Liver (tissue), 9 donors: ENCODE measurements around the gene AFF4. TPM values are rescaled to one million over a fixed set of nuclear protein-coding genes. Genes with fewer than 3 reads are reported as not detected.

Source experiments
- DNase-seq: peaks from one replicate; pipeline ENCODE4 v3.0.0-alpha.2; 2017; ENCODE audit warnings: low spot score
- H3K27ac ChIP-seq, 2 donors: one replicate each; pipeline ENCODE4 v1.7.0; 2013; ENCODE audit warnings: inconsistent platforms in 2 of 2, low read length in 2 of 2, control low read depth in 1 of 2, low read depth in 1 of 2, mild to moderate bottlenecking in 1 of 2
- H3K27me3 ChIP-seq, 4 donors: one replicate each; pipeline versions ENCODE4 v1.6.1 to v1.7.0; 2013; ENCODE audit warnings: low read length in 3 of 4, inconsistent platforms in 1 of 4, mild to moderate bottlenecking in 1 of 4, moderate library complexity in 1 of 4; ENCODE audit not compliant: control insufficient read depth in 4 of 4, insufficient read depth in 4 of 4
- H3K36me3 ChIP-seq, 4 donors: one replicate each; pipeline versions ENCODE4 v1.6.1 to v1.7.0; 2013; ENCODE audit warnings: low read length in 3 of 4, mild to moderate bottlenecking in 3 of 4, low read depth in 1 of 4, moderate library complexity in 1 of 4; ENCODE audit not compliant: control insufficient read depth in 4 of 4, insufficient read depth in 3 of 4
- H3K4me1 ChIP-seq, 4 donors: one replicate each; pipeline versions ENCODE4 v1.6.1 to v1.7.0; 2013; ENCODE audit warnings: low read length in 3 of 4, mild to moderate bottlenecking in 3 of 4, moderate library complexity in 1 of 4; ENCODE audit not compliant: control insufficient read depth in 4 of 4, insufficient read depth in 4 of 4
- H3K4me3 ChIP-seq, 3 donors: one replicate each; pipeline versions ENCODE4 v1.6.1 to v1.7.0; 2013; ENCODE audit warnings: low read length in 3 of 3, control low read depth in 1 of 3, low read depth in 1 of 3, mild to moderate bottlenecking in 1 of 3
- H3K9ac ChIP-seq, 2 donors: one replicate each; pipeline ENCODE4 v1.7.0; 2013; ENCODE audit warnings: low read length in 2 of 2, mild to moderate bottlenecking in 2 of 2, moderate library complexity in 2 of 2, control low read depth in 1 of 2, low read depth in 1 of 2
- H3K9me3 ChIP-seq, 4 donors: one replicate each; pipeline versions ENCODE4 v1.6.1 to v1.7.0; 2013; ENCODE audit warnings: low read length in 3 of 4; ENCODE audit not compliant: control insufficient read depth in 4 of 4
- EGR1 ChIP-seq, 2 donors: IDR thresholded peaks; 2 replicates each; pipeline ENCODE4 v1.6.1; 2016 to 2018; ENCODE audit warnings: antibody characterized with exemption in 2 of 2, low read depth in 2 of 2
- FOXA1 ChIP-seq: IDR thresholded peaks from 2 replicates; pipeline ENCODE4 v1.6.1; 2016; ENCODE audit warnings: antibody characterized with exemption
- FOXA2 ChIP-seq: IDR thresholded peaks from 2 replicates; pipeline ENCODE4 v1.6.1; 2016; ENCODE audit warnings: antibody characterized with exemption
- GABPA ChIP-seq, 2 donors: IDR thresholded peaks in 1 of 2; conservative IDR thresholded peaks in 1 of 2; 2 replicates each; pipeline ENCODE4 v1.6.1; 2016; ENCODE audit warnings: antibody characterized with exemption in 2 of 2, mild to moderate bottlenecking in 1 of 2, moderate library complexity in 1 of 2
- HNF4A ChIP-seq, 2 donors: conservative IDR thresholded peaks; 2 replicates each; pipeline ENCODE4 v1.6.1; 2016; ENCODE audit warnings: antibody characterized with exemption in 2 of 2, mild to moderate bottlenecking in 2 of 2
- HNF4G ChIP-seq: IDR thresholded peaks from 2 replicates; pipeline ENCODE4 v1.6.1; 2016; ENCODE audit warnings: antibody characterized with exemption
- JUND ChIP-seq, 2 donors: IDR thresholded peaks; 2 replicates each; pipeline ENCODE4 v1.6.1; 2016; ENCODE audit warnings: antibody characterized with exemption in 2 of 2
- NR2F2 ChIP-seq: IDR thresholded peaks from 2 replicates; pipeline ENCODE4 v1.6.1; 2016; ENCODE audit warnings: antibody characterized with exemption
- RAD21 ChIP-seq, 2 donors: IDR thresholded peaks; 2 replicates each; pipeline ENCODE4 v1.6.1; 2016; ENCODE audit warnings: antibody characterized with exemption in 2 of 2, mild to moderate bottlenecking in 2 of 2
- RXRA ChIP-seq, 2 donors: IDR thresholded peaks; 2 replicates each; pipeline ENCODE4 v1.6.1; 2017 to 2018; ENCODE audit warnings: antibody characterized with exemption in 2 of 2, mild to moderate bottlenecking in 1 of 2
- SP1 ChIP-seq: IDR thresholded peaks from 2 replicates; pipeline ENCODE4 v1.6.1; 2018; ENCODE audit warnings: antibody characterized with exemption, mild to moderate bottlenecking
- TAF1 ChIP-seq: conservative IDR thresholded peaks from 2 replicates; pipeline ENCODE4 v1.6.1; 2016; ENCODE audit warnings: antibody characterized with exemption, mild to moderate bottlenecking
- YY1 ChIP-seq: IDR thresholded peaks from 2 replicates; pipeline ENCODE4 v1.6.1; 2016; ENCODE audit warnings: antibody characterized with exemption, mild to moderate bottlenecking
- WGBS: extraction: QIAGEN DNeasy Blood & Tissue Kit; methylation state at CpG from one replicate; pipeline ENCODE4 v1.1.7; 2013; 5-methylcytosine and 5-hydroxymethylcytosine counted together
- polyA plus RNA-seq, 2 donors: library from polyadenylated mRNA; stranded (reverse) in 1 of 2; unstranded in 1 of 2; fragments of 200-250 nt in 1 of 2; fragments of >200 nt in 1 of 2; fragmentation: Nextera tagmentation in 1 of 2; extraction: Ambion mirVana in 1 of 2; gene quantifications; one replicate each; pipeline versions ENCODE4 v1.2.1 to v1.2.3, GENCODE V29; 2013 to 2015
- total RNA-seq, 2 donors: library from RNA; depleted of rRNA; stranded (reverse); fragments of >200 nt; gene quantifications; one replicate each; pipeline ENCODE4 v1.2.3, GENCODE V29; 2014
- TF ChIP-seq, protein P1 (sequence below): IDR thresholded peaks from 2 replicates; pipeline ENCODE4 v1.6.1; 2016; ENCODE audit warnings: antibody characterized with exemption, mild to moderate bottlenecking
- TF ChIP-seq, protein P2 (sequence below): IDR thresholded peaks from 2 replicates; pipeline ENCODE4 v1.6.1; 2016; ENCODE audit warnings: antibody characterized with exemption
- TF ChIP-seq, protein P3 (sequence below): IDR thresholded peaks from 2 replicates; pipeline ENCODE4 v1.6.1; 2016; ENCODE audit warnings: antibody characterized with exemption
- TF ChIP-seq, protein P4 (sequence below): IDR thresholded peaks from 2 replicates; pipeline ENCODE4 v1.6.1; 2016; ENCODE audit warnings: antibody characterized with exemption
- TF ChIP-seq, protein P5 (sequence below): fragments of 150-350 bp; IDR thresholded peaks from 2 replicates; pipeline ENCODE4 v1.5.1; 2017; ENCODE audit warnings: improper control_type of control experiment, low read depth, low read length; ENCODE audit not compliant: missing input control
- donor health status: healthy.
- donor health status: healthy.
- donor health status: healthy.
- donor health status: healthy.
- donor health status: healthy.

AFF4 gene
- total and polyA plus RNA-seq, 4 donors: 5.5 to 19.1 (median 16.9) TPM

DNA sequence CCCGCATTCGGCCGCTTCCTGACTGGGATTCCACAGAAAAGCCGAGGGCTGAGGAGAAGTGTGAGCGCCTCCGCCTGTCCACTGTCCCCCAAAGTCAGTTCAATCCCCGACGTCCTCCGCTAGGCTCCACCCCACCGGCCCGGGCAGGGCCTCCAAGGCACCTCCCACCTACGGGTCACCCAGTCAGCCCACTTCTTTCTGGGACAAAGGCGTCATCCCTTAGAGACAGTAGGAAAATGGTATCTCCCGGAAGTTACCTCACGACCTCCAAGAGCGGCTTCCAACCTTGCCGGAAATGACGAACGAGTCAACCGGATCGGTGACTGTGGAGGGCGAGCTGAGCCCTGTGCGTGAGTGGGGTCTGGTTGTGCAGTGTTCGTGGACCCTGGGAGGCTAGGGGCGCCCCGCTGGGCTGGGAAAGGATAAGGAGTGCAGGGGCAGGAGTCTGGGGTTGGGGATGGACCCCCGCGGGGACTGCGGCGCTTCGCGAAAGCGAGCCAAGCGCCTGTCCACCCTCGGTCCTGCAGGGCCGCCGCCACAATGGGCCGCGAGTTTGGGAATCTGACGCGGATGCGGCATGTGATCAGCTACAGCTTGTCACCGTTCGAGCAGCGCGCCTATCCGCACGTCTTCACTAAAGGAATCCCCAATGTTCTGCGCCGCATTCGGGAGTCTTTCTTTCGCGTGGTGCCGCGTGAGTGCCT, 96.9 kb downstream of the AFF4 start, which contains the start of the genes GDF9 and UQCRQ:
Gene GDF9 (minus strand): TSS at position 128 of the 704 bp plus-strand sequence. CDS start 1,936 bp downstream, outside the sequence.
Gene UQCRQ (plus strand): TSS at position 301 of the 704 bp plus-strand sequence. CDS start 240 bp downstream, at position 541.
- Histone ChIP-seq H3K9ac (peak within 1 kb of the TSS; percentile 94 to 99), H3K27me3 (no peaks in the 10 kb centered on the region), H3K36me3 (peaks cover 0 to 15% (median 8%) of the 10 kb centered on the region in 4 donors), H3K27ac (peak within 1 kb of the TSS; percentile 98 to 99), H3K9me3 (no peaks in the 10 kb centered on the region), H3K4me3 (peak within 1 kb of the TSS; percentile 71 to 91 (median 90)), H3K4me1 (peaks cover 9 to 43% (median 22%) of the 10 kb centered on the region in 4 donors)
- WGBS: under 1% methylated on average over 55 of the region's 55 CpGs
- TF ChIP-seq, protein P1, sequence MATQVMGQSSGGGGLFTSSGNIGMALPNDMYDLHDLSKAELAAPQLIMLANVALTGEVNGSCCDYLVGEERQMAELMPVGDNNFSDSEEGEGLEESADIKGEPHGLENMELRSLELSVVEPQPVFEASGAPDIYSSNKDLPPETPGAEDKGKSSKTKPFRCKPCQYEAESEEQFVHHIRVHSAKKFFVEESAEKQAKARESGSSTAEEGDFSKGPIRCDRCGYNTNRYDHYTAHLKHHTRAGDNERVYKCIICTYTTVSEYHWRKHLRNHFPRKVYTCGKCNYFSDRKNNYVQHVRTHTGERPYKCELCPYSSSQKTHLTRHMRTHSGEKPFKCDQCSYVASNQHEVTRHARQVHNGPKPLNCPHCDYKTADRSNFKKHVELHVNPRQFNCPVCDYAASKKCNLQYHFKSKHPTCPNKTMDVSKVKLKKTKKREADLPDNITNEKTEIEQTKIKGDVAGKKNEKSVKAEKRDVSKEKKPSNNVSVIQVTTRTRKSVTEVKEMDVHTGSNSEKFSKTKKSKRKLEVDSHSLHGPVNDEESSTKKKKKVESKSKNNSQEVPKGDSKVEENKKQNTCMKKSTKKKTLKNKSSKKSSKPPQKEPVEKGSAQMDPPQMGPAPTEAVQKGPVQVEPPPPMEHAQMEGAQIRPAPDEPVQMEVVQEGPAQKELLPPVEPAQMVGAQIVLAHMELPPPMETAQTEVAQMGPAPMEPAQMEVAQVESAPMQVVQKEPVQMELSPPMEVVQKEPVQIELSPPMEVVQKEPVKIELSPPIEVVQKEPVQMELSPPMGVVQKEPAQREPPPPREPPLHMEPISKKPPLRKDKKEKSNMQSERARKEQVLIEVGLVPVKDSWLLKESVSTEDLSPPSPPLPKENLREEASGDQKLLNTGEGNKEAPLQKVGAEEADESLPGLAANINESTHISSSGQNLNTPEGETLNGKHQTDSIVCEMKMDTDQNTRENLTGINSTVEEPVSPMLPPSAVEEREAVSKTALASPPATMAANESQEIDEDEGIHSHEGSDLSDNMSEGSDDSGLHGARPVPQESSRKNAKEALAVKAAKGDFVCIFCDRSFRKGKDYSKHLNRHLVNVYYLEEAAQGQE: peak; percentile 92
- TF ChIP-seq HNF4A (conservative IDR thresholded peaks at IDR 0.05) (peak; percentile 63 to 64), HNF4G (peak; percentile 57), EGR1 (IDR thresholded peaks at IDR 0.05; ENCODE audit: low read depth in 2 of 2) (peak; percentile 71 to 84), RAD21 (IDR thresholded peaks at IDR 0.05) (peak; percentile 81 to 83), YY1 (peak; percentile 94), FOXA2 (no peak), JUND (IDR thresholded peaks at IDR 0.05) (peak; percentile 90 to 93), GABPA (IDR thresholded peaks at IDR 0.05 in 1 of 2, conservative IDR thresholded peaks at IDR 0.05 in 1 of 2) (peak; percentile 97 to 98), FOXA1 (no peak), TAF1 (peak; percentile 92), SP1 (peak; percentile 94), NR2F2 (peak; percentile 97), RXRA (IDR thresholded peaks at IDR 0.05) (peak; percentile 90 to 92)
- TF ChIP-seq, protein P2, sequence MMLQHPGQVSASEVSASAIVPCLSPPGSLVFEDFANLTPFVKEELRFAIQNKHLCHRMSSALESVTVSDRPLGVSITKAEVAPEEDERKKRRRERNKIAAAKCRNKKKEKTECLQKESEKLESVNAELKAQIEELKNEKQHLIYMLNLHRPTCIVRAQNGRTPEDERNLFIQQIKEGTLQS: peak; percentile 86
- TF ChIP-seq, protein P3, sequence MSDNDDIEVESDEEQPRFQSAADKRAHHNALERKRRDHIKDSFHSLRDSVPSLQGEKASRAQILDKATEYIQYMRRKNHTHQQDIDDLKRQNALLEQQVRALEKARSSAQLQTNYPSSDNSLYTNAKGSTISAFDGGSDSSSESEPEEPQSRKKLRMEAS: peak; percentile 87
- TF ChIP-seq, protein P4, sequence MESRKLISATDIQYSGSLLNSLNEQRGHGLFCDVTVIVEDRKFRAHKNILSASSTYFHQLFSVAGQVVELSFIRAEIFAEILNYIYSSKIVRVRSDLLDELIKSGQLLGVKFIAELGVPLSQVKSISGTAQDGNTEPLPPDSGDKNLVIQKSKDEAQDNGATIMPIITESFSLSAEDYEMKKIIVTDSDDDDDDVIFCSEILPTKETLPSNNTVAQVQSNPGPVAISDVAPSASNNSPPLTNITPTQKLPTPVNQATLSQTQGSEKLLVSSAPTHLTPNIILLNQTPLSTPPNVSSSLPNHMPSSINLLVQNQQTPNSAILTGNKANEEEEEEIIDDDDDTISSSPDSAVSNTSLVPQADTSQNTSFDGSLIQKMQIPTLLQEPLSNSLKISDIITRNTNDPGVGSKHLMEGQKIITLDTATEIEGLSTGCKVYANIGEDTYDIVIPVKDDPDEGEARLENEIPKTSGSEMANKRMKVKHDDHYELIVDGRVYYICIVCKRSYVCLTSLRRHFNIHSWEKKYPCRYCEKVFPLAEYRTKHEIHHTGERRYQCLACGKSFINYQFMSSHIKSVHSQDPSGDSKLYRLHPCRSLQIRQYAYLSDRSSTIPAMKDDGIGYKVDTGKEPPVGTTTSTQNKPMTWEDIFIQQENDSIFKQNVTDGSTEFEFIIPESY: peak; percentile 89
- TF ChIP-seq, protein P5, sequence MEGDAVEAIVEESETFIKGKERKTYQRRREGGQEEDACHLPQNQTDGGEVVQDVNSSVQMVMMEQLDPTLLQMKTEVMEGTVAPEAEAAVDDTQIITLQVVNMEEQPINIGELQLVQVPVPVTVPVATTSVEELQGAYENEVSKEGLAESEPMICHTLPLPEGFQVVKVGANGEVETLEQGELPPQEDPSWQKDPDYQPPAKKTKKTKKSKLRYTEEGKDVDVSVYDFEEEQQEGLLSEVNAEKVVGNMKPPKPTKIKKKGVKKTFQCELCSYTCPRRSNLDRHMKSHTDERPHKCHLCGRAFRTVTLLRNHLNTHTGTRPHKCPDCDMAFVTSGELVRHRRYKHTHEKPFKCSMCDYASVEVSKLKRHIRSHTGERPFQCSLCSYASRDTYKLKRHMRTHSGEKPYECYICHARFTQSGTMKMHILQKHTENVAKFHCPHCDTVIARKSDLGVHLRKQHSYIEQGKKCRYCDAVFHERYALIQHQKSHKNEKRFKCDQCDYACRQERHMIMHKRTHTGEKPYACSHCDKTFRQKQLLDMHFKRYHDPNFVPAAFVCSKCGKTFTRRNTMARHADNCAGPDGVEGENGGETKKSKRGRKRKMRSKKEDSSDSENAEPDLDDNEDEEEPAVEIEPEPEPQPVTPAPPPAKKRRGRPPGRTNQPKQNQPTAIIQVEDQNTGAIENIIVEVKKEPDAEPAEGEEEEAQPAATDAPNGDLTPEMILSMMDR: peak; percentile 20
- DNase-seq: peak; percentile 92
